GM12873 (cell line): ENCODE data around the gene USP6NL.

Experiments used
- TF ChIP-seq, protein P1 (sequence below): IDR thresholded peaks from 2 replicates; pipeline ENCODE4 v1.5.1; 2012; ENCODE audit warnings: low read depth, mild to moderate bottlenecking, moderate library complexity, low read length, control low read depth; ENCODE audit not compliant: insufficient read depth; ENCODE audit errors: missing control alignments

Gene USP6NL

GRCh38 chr10:11560076-11560709, 51.3 kb downstream of the USP6NL start:
- TF ChIP-seq, protein P1, sequence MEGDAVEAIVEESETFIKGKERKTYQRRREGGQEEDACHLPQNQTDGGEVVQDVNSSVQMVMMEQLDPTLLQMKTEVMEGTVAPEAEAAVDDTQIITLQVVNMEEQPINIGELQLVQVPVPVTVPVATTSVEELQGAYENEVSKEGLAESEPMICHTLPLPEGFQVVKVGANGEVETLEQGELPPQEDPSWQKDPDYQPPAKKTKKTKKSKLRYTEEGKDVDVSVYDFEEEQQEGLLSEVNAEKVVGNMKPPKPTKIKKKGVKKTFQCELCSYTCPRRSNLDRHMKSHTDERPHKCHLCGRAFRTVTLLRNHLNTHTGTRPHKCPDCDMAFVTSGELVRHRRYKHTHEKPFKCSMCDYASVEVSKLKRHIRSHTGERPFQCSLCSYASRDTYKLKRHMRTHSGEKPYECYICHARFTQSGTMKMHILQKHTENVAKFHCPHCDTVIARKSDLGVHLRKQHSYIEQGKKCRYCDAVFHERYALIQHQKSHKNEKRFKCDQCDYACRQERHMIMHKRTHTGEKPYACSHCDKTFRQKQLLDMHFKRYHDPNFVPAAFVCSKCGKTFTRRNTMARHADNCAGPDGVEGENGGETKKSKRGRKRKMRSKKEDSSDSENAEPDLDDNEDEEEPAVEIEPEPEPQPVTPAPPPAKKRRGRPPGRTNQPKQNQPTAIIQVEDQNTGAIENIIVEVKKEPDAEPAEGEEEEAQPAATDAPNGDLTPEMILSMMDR, result no peak

GRCh38 chr10:11557967-11558366, 53.5 kb downstream of the USP6NL start:
- TF ChIP-seq, protein P1, result no peak

DNA sequence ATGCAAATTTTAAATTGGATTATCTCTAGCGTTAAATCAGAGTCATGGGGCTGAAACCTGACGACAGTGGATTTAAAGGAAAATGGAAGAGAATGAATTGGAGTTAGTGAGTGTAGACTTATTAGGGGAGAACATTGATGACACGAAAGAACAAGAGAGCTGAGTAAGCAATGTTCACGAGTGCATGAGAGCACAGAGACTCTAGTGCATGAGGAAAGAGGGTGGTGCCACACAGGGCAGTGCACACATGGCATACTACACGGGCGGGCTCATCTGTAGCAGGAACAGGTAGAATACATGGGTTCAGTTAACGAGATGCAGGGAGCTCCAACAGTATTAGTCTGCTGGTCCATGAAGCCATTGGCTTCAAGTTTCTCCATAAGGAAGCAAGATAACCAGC, 53.9 kb downstream of the USP6NL start:
- TF ChIP-seq, protein P1, result no peak

DNA sequence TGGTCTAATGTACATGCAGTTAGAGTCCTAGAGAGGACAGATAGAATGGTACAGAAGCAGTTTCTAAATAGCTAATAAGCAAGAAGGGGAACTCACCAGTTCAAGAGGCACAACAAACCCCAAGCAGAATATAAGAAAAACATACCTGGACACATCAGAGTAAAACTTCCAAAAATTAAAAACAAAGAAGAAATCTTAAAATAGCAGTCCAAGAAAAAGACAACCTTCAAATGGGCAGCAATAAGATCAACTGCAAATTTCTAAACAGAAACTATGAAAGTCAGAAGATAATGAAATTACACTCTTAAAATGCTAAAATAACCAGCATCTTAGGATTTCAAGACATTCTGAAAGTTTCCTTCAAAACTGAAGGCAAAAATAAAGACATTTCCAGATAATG, 55.9 kb downstream of the USP6NL start:
- TF ChIP-seq, protein P1, result no peak

DNA sequence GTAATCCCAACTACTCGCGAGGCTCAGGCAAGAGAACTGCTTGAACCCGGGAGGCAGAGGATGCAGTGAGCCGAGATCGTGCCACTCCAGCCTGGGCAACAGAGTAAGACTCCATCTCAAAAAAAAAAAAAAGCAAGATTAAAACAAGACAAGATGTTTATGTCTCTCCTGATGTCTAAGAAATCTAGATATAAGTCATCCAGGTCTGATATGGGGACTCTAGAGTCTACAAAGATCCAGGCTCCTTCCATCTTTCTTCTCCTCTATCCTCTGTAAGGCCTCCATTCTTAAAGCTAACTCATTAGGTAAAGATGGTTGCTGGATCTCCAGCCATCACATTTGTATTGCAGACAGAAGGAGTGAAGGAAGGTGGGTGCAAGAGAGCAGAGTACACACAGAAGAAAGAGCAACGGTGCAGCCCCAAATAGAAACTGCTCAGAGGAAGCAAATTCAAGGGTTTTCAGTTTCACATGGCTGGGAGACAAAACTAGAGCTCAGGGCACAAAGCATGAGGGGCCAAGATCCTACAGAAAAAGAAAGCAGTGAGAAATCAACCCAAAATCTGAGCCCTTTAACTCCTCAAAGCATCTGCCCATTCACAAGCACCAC, 57.6 kb downstream of the USP6NL start:
- TF ChIP-seq, protein P1, result no peak

GRCh38 chr10:11551916-11552602, 59.4 kb downstream of the USP6NL start:
- TF ChIP-seq, protein P1, result no peak

- TF ChIP-seq, protein P1, result no peak
Measured at GRCh38 chr10:11551104-11551503, 60.3 kb downstream of the USP6NL start.
